Glutamatergic neuron (in vitro differentiated cells): ENCODE measurements around the gene JAKMIP1. TPM values are rescaled to one million over a fixed set of nuclear protein-coding genes. Genes with fewer than 3 reads are reported as not detected.

Experiments
- DNase-seq: peaks from one replicate; pipeline ENCODE4 v3.0.0; 2022
- H3K27ac Mint-ChIP-seq: one replicate; pipeline ENCODE4 v1.8.0; 2020; ENCODE audit warnings: mild to moderate bottlenecking, mixed read lengths, inconsistent platforms; ENCODE audit not compliant: unreplicated experiment
- H3K27me3 Mint-ChIP-seq: one replicate; pipeline ENCODE4 v1.8.0; 2020; ENCODE audit warnings: mild to moderate bottlenecking, moderate library complexity, mixed read lengths, inconsistent platforms; ENCODE audit not compliant: unreplicated experiment
- H3K36me3 Mint-ChIP-seq: one replicate; pipeline ENCODE4 v1.8.0; 2020; ENCODE audit warnings: mild to moderate bottlenecking, mixed read lengths, inconsistent platforms; ENCODE audit not compliant: unreplicated experiment
- H3K4me1 Mint-ChIP-seq: one replicate; pipeline ENCODE4 v1.8.0; 2020; ENCODE audit warnings: mild to moderate bottlenecking, low read depth, mixed read lengths, inconsistent platforms; ENCODE audit not compliant: unreplicated experiment
- H3K4me3 Mint-ChIP-seq: one replicate; pipeline ENCODE4 v1.8.0; 2020; ENCODE audit warnings: mild to moderate bottlenecking, mixed read lengths, inconsistent platforms; ENCODE audit not compliant: unreplicated experiment
- H3K9me3 Mint-ChIP-seq: one replicate; pipeline ENCODE4 v1.8.0; 2020; ENCODE audit warnings: mild to moderate bottlenecking, moderate library complexity, mixed read lengths, inconsistent platforms; ENCODE audit not compliant: unreplicated experiment
- total RNA-seq: library from RNA; stranded (reverse); fragmentation: NEBNext Ultra II Directional; extraction: Animal tissue kit (Norgen Biotek cat#: 25700); gene quantifications from one replicate; pipeline ENCODE4 v1.2.1, GENCODE V29; 2021; ENCODE audit not compliant: unreplicated experiment
- TF ChIP-seq, protein P1 (sequence below): fragments of 200-600 bp; sonication (generic); IDR thresholded peaks from one replicate; pipeline ENCODE4 v1.5.0; 2021; ENCODE audit not compliant: partially characterized antibody, unreplicated experiment

The JAKMIP1 gene
- total RNA-seq, 1 donor from 2014 or later, result 2.4 TPM

DNA sequence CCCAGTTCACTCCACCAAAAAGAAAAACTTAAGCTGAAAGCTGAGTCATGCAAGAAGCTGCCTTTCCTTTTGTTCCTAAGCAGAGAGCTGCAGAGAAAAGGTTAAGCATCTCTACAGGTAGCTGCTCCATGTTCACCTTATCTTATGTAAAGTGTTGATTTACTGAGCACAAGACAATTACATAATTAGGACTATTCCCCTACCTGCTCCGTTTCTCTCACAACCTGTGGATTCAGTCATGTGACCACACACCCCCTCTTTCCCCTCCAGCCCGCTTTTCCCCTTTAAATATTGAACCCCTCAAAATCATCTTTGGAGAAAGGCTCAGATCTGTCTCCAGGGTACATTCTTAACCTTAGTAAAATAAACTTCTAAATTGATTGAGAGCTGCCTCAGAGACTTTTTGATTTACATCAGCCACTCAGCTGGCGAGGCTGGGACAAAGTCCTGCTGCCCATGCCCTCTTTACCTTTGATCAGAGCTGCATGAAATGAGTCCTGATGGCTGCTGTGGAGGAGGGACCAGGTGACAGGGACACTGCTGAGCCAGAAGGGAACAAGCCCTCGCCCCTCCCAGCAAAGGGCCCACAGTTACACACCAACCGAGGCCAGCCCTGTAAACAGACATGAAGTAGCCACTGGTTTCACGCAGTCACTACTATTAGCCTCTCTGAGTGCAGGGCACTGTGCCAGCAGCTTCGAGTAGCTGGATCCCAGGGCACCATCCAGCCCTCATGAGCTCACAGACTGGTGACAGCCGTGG is 128.2 kb downstream of the JAKMIP1 start:
- Mint-ChIP-seq H3K4me3 (no peak overlapping the region), H3K4me1 (no peaks in the 10 kb centered on the region), H3K27ac (no peak overlapping the region), H3K9me3 (peaks cover 1% of the 10 kb centered on the region), H3K27me3 (no peaks in the 10 kb centered on the region), H3K36me3 (no peaks in the 10 kb centered on the region)
- DNase-seq, result no peak
- TF ChIP-seq, protein P1, sequence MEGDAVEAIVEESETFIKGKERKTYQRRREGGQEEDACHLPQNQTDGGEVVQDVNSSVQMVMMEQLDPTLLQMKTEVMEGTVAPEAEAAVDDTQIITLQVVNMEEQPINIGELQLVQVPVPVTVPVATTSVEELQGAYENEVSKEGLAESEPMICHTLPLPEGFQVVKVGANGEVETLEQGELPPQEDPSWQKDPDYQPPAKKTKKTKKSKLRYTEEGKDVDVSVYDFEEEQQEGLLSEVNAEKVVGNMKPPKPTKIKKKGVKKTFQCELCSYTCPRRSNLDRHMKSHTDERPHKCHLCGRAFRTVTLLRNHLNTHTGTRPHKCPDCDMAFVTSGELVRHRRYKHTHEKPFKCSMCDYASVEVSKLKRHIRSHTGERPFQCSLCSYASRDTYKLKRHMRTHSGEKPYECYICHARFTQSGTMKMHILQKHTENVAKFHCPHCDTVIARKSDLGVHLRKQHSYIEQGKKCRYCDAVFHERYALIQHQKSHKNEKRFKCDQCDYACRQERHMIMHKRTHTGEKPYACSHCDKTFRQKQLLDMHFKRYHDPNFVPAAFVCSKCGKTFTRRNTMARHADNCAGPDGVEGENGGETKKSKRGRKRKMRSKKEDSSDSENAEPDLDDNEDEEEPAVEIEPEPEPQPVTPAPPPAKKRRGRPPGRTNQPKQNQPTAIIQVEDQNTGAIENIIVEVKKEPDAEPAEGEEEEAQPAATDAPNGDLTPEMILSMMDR, result no peak

DNA sequence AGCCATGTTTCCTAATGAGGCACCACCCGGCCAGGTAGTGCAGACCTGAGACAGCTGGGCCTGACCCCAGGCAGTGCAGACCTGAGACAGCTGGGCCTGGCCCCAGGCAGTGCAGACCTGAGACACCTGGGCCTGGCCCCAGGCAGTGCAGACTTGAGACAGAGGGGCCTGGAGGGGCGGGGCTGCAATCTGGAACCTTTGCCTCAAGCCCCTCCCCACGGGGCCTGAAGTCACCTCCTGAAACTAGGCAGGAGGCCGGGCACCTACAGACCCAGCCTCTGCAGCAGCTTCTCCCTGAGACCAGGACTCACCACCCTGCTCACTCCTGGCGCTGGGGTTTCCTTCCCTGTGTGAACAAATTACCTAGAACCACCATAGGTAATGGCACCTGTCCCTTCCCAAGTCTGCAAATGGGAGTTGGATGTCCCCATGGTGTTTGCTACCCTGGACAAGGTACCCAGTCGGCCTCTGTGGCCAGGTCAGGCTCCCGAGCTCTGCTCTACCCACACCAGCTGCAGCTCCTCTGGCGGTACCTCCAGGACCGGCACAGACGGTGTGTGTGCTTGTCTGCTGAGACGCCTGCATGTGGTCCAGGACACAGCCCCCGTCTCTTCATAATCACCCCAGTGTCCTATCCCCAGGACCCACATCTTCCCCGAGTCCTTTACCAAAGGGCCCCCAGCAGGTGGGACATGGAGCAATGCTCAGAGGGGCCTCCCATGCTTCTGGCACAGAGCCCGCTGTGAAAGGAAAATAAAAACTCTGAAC is 129.0 kb downstream of the JAKMIP1 start:
- H3K4me3 Mint-ChIP-seq, result no peak overlapping the region
- no peak overlapping the region for H3K27ac Mint-ChIP-seq
- no peaks in the 10 kb centered on the region for H3K27me3 Mint-ChIP-seq
- H3K36me3 Mint-ChIP-seq, result no peaks in the 10 kb centered on the region
- TF ChIP-seq, protein P1, result no peak
- no peak for DNase-seq
- no peaks in the 10 kb centered on the region for H3K4me1 Mint-ChIP-seq
- peaks cover 3% of the 10 kb centered on the region for H3K9me3 Mint-ChIP-seq

DNA sequence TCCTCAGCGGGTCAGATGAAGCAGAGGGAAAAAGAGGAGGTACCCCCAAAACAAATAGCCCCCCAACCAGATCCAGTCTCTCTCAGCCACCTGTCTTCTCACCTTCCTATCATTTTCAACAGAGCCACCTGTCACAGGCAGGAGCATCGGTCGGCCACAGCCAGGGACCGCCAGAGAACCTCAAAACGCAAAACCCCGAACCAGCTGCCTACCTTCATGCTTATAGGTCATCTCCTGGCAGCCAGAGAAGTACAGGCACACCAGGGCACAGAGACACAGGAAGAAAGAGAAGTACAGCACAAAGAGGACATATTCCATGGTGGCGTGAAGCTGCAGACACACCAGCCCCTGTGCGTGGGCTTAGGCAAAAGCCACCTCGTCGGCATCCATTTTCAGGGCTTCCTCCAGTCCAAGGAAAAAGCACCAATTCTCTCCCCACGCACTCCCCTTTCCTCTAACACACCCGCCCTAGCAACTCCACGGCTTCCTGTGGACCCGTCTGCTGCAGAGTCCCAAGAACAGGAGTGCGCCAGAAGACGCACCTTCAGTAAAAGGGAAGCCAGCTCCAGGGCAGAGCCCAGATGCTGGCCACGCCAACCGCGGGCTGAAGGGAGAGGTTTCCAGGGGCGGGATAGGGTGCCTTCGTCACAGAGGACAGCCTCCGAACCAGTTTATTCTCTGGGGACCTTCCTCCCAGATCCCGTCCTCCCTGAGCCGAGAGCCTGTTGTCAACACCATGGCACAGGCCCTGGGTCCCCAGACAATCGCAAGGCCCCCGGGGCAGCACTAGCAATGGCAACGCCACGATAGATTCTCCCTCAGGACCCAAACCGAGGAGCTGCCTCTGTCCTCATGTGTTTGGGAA is 130.3 kb downstream of the JAKMIP1 start:
- Mint-ChIP-seq H3K36me3 (no peaks in the 10 kb centered on the region), H3K4me3 (no peak overlapping the region), H3K27me3 (no peaks in the 10 kb centered on the region), H3K27ac (no peak overlapping the region), H3K4me1 (no peaks in the 10 kb centered on the region), H3K9me3 (peaks cover 3% of the 10 kb centered on the region)
- no peak for DNase-seq
- TF ChIP-seq, protein P1, result no peak

DNA sequence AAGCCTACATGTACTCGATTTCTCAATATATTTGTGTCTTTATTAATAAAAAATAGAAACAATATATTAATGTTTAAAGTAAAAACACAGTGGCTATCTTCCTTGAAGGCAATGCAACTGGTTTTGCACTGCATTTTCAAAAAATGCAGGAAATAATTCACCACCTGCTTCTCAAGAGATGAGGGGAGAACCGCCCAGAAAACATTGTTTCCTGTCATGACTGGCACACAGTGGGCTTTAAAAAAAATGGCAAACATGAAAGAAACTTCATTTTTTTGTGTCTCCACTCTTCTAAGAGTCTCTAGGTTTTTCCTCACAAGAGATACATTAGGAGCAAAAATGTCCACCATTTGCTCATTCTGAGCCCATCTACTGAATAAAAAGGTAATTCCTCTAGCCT is 131.4 kb downstream of the JAKMIP1 start:
- TF ChIP-seq, protein P1, result no peak
- H3K4me3 Mint-ChIP-seq, result no peak overlapping the region
- peaks cover 2% of the 10 kb centered on the region for H3K9me3 Mint-ChIP-seq
- no peak overlapping the region for H3K27ac Mint-ChIP-seq
- no peaks in the 10 kb centered on the region for H3K36me3 Mint-ChIP-seq
- DNase-seq, result no peak
- H3K4me1 Mint-ChIP-seq, result no peaks in the 10 kb centered on the region
- no peaks in the 10 kb centered on the region for H3K27me3 Mint-ChIP-seq
